Fibroblast of mammary gland (primary cell): ENCODE data around the gene MGAT5B.

ENCODE experiments used
- DNase-seq: peaks from one replicate; pipeline ENCODE4 v3.0.0-alpha.2; 2010; ENCODE audit warnings: low read depth
- H3K4me3 ChIP-seq: 2 replicates; pipeline ENCODE4 v1.5.1; 2011; ENCODE audit warnings: low read depth, mild to moderate bottlenecking, low read length, moderate library complexity; ENCODE audit not compliant: control insufficient read depth
- CTCF ChIP-seq: conservative IDR thresholded peaks from 2 replicates; pipeline ENCODE4 v1.5.1; 2011; ENCODE audit warnings: low read depth, low read length, inconsistent platforms; ENCODE audit not compliant: control insufficient read depth, insufficient read depth

Gene MGAT5B

DNA sequence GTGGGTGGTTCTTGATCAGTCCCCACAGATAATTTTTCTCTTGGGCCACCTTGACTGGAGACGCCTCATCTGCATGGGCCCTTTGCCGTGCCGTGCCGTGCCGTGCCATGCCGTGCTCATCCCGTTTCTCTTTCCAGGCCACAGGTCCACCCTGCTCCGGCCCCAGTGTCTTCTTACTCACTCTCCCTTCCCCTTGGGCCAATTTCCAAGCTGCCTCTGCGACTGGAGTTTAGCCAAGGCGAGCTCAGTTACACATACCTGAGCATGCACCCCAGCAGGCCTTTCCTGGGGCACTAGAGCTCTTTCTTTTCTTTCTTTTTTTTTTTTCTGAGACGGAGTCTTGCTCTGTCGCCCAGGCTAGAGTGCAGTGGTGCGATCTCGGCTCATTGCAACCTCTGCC lies 40.5 kb upstream of the MGAT5B start:
- DNase-seq: no peak
- H3K4me3 ChIP-seq: no peak overlapping the region
- TF ChIP-seq CTCF: no peak

- DNase-seq: no peak
- no peak overlapping the region for H3K4me3 ChIP-seq
- TF ChIP-seq CTCF: no peak
Measured at GRCh38 chr17:76830987-76831715, 37.1 kb upstream of the MGAT5B start.

- no peak for DNase-seq
- no peak overlapping the region for H3K4me3 ChIP-seq
- TF ChIP-seq CTCF: no peak
Measured at GRCh38 chr17:76833034-76833644, 35.1 kb upstream of the MGAT5B start.

- no peak for TF ChIP-seq CTCF
- no peak for DNase-seq
- H3K4me3 ChIP-seq: no peak overlapping the region
Measured at GRCh38 chr17:76833747-76834146, 34.5 kb upstream of the MGAT5B start.

DNA sequence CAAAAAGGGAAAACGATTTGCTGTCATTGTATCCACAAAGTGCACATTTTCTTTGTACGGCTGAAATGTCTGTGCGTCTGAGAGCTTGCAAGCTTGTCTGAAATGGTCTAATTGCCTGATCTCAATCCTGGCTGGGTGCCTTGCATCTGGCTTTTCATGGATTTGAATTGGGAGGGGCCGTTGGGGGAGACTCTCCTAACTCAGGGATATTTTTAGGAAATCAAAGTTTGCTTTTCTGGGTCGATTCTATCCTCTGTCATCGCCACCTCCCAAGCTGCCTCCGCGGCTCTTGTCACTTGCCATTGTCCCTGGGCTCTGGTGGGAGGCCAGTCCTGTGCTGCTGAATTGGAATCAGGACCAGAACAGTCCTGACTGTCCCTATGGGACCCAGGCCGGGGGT lies 33.3 kb upstream of the MGAT5B start:
- no peak for DNase-seq
- H3K4me3 ChIP-seq: no peak overlapping the region
- no peak for TF ChIP-seq CTCF

- no peak for TF ChIP-seq CTCF
- H3K4me3 ChIP-seq: no peak overlapping the region
- no peak for DNase-seq
Measured at GRCh38 chr17:76840443-76840767, 27.8 kb upstream of the MGAT5B start.
